WTC11 (cell line): ENCODE data around the gene TMEM225. TPM values are rescaled to one million over a fixed set of nuclear protein-coding genes. Genes with fewer than 3 reads are reported as not detected.

Experiments
- ATAC-seq: fragments of 200-7000 bp; cut with Tn5 transposase; 2 replicates; pipeline ENCODE4 v1.10.0; 2021; ENCODE audit warnings: mild to moderate bottlenecking, moderate library complexity
- CTCF ChIA-PET: fragments of 300-600 bp; sonication (Branson Sonifier 250); formaldehyde crosslinking; loops from one replicate; lab custom pipeline; 2021; ENCODE audit warnings: antibody characterized with exemption; lab: Charles Lee
- POLR2A ChIA-PET: fragments of 350-600 bp; sonication (Branson Sonifier 250); formaldehyde crosslinking; loops from one replicate; lab custom pipeline; 2021; ENCODE audit warnings: antibody characterized with exemption; lab: Charles Lee
- DNase-seq: peaks from one replicate; pipeline ENCODE4 v3.0.0; 2021; ENCODE audit warnings: low spot score
- H3K27ac Mint-ChIP-seq: 2 replicates; pipeline ENCODE4 v1.8.0; 2021; ENCODE audit warnings: mixed read lengths
- H3K27me3 Mint-ChIP-seq: 2 replicates; pipeline ENCODE4 v1.8.0; 2021; ENCODE audit warnings: low read depth, mild to moderate bottlenecking, moderate library complexity, mixed read lengths
- H3K36me3 Mint-ChIP-seq: 2 replicates; pipeline ENCODE4 v1.8.0; 2021; ENCODE audit warnings: mixed read lengths
- H3K4me1 Mint-ChIP-seq: 2 replicates; pipeline ENCODE4 v1.8.0; 2022; ENCODE audit warnings: mixed read lengths
- H3K4me3 Mint-ChIP-seq: 2 replicates; pipeline ENCODE4 v1.8.0; 2021; ENCODE audit warnings: mild to moderate bottlenecking, moderate library complexity, mixed read lengths
- H3K9me3 Mint-ChIP-seq: 2 replicates; pipeline ENCODE4 v1.8.0; 2021; ENCODE audit warnings: mixed read lengths
- GRHL2 ChIP-seq: fragments of 250-450 bp; sonication (Bioruptor Pico); IDR thresholded peaks from 2 replicates; pipeline ENCODE4 v1.8.0; 2022; ENCODE audit warnings: mild to moderate bottlenecking, moderate library complexity; ENCODE audit not compliant: insufficient replicate concordance, severe bottlenecking
- KAT7 ChIP-seq: sonication (generic); formaldehyde crosslinking; IDR thresholded peaks from 2 replicates; pipeline ENCODE4 v1.8.1; 2023; ENCODE audit warnings: missing genetic modification reagents, mild to moderate bottlenecking, borderline replicate concordance
- NR2C2 ChIP-seq: sonication (generic); formaldehyde crosslinking; IDR thresholded peaks from 2 replicates; pipeline ENCODE4 v1.8.0; 2022; ENCODE audit warnings: mild to moderate bottlenecking, missing genetic modification reagents
- RELA ChIP-seq: sonication (generic); formaldehyde crosslinking; IDR thresholded peaks from 2 replicates; pipeline ENCODE4 v1.8.1; 2022; ENCODE audit warnings: missing genetic modification reagents, mild to moderate bottlenecking, borderline replicate concordance
- SMAD4 ChIP-seq: sonication (generic); formaldehyde crosslinking; IDR thresholded peaks from 2 replicates; pipeline ENCODE4 v1.8.0; 2022; ENCODE audit warnings: mild to moderate bottlenecking, missing genetic modification reagents
- SP1 ChIP-seq: sonication (generic); formaldehyde crosslinking; conservative IDR thresholded peaks from 2 replicates; pipeline ENCODE4 v1.8.1; 2022; ENCODE audit warnings: missing genetic modification reagents
- ZNF219 ChIP-seq: sonication (generic); formaldehyde crosslinking; IDR thresholded peaks from 2 replicates; pipeline ENCODE4 v1.8.0; 2023; ENCODE audit warnings: missing genetic modification reagents, mild to moderate bottlenecking, borderline replicate concordance
- ZNF232 ChIP-seq: sonication (generic); formaldehyde crosslinking; IDR thresholded peaks from 2 replicates; pipeline ENCODE4 v1.8.0; 2022; ENCODE audit warnings: mild to moderate bottlenecking, missing genetic modification reagents
- ZNF263 ChIP-seq: sonication (generic); formaldehyde crosslinking; IDR thresholded peaks from 2 replicates; pipeline ENCODE4 v1.8.1; 2022; ENCODE audit warnings: low read depth, mild to moderate bottlenecking, moderate library complexity, missing genetic modification reagents
- ZNF396 ChIP-seq: fragments of 250-450 bp; sonication (Bioruptor Pico); IDR thresholded peaks from 2 replicates; pipeline ENCODE4 v1.8.0; 2021; ENCODE audit warnings: mild to moderate bottlenecking, moderate library complexity, borderline replicate concordance
- total RNA-seq: library from RNA; stranded (reverse); gene quantifications from 3 replicates; pipeline ENCODE4 v1.2.3, GENCODE V29; 2021
- TF ChIP-seq, protein P1 (sequence below): fragments of 250-450 bp; sonication (Bioruptor Pico); IDR thresholded peaks from 2 replicates; pipeline ENCODE4 v1.9.0; 2021; ENCODE audit warnings: mild to moderate bottlenecking
- TF ChIP-seq, protein P2 (sequence below): fragments of 250-450 bp; sonication (Bioruptor Pico); IDR thresholded peaks from 2 replicates; pipeline ENCODE4 v1.9.0; 2021; ENCODE audit warnings: mild to moderate bottlenecking, borderline replicate concordance
- TF ChIP-seq, protein P3 (sequence below): sonication (generic); formaldehyde crosslinking; IDR thresholded peaks from 2 replicates; pipeline ENCODE4 v1.8.0; 2023; ENCODE audit warnings: missing genetic modification reagents, mild to moderate bottlenecking, borderline replicate concordance
- TF ChIP-seq, protein P4 (sequence below): sonication (generic); formaldehyde crosslinking; conservative IDR thresholded peaks from 2 replicates; pipeline ENCODE4 v1.8.1; 2022; ENCODE audit warnings: mild to moderate bottlenecking, missing genetic modification reagents

The TMEM225 gene
- total RNA-seq, 1 experiment from 2014 or later = not detected

DNA sequence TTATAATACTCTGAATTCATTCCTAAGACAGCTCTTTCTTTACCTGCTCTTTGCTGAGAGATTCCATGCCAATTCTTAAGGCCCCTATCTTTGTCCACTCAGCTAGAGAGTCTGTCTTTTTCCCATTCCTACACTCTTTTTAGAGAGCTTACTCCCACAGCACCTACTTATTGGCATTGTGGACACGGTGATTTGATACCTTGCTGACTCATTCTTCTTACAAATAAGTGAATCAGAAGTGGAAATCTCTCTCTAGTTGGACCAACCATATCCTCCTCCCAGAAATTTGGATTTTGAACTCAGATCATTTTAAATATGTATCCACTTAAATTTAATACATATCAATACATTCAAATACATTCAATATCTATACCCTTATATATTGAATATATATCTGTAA lies 46.8 kb downstream of the TMEM225 start:
- no peak overlapping the region for H3K27ac Mint-ChIP-seq
- no peaks in the 10 kb centered on the region for H3K36me3 Mint-ChIP-seq
- DNase-seq (no peak), ATAC-seq (no peak)
- ChIA-PET POLR2A (no interaction called here), CTCF (interaction anchor here (1.2 kb wide), 1 partner anchor 63 kb away, joined by 3 read pairs; no protein-coding TSS in a partner anchor)
- no peak overlapping the region for H3K4me3 Mint-ChIP-seq
- H3K4me1 Mint-ChIP-seq = peaks cover 8% of the 10 kb centered on the region; the same call in 1 of the 2 replicates
- H3K9me3 Mint-ChIP-seq = 0 out of 2 replicates have a peak, but pooled peaks cover 4% of the 10 kb centered on the region
- H3K27me3 Mint-ChIP-seq = no peaks in the 10 kb centered on the region
- TF ChIP-seq ZNF232 (CRISPR knock-in tag) = no peak
- TF ChIP-seq, protein P1, sequence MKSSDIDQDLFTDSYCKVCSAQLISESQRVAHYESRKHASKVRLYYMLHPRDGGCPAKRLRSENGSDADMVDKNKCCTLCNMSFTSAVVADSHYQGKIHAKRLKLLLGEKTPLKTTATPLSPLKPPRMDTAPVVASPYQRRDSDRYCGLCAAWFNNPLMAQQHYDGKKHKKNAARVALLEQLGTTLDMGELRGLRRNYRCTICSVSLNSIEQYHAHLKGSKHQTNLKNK = no peak

DNA sequence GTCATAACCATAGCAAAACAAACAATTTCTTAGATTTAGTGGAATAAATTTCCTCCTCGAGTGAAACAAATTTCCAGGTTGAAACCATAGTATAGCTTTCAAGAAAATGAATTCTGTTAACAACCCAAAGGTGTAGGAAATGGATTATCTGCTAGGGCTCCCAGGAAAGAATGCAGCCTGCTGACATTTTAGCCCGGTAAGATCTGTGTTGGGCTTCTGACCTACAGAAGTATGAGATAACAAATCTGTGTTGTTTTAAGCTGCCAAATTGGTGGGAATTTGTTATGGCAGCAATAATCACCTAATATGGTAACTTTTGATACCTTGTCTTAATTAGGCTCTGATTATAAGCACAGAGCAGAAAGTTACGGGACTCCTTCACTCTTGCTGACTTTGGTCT lies 47.3 kb downstream of the TMEM225 start:
- DNase-seq = no peak
- TF ChIP-seq ZNF219 = no peak
- no peak for TF ChIP-seq NR2C2
- TF ChIP-seq RELA (CRISPR knock-in tag) = no peak
- TF ChIP-seq, protein P2, sequence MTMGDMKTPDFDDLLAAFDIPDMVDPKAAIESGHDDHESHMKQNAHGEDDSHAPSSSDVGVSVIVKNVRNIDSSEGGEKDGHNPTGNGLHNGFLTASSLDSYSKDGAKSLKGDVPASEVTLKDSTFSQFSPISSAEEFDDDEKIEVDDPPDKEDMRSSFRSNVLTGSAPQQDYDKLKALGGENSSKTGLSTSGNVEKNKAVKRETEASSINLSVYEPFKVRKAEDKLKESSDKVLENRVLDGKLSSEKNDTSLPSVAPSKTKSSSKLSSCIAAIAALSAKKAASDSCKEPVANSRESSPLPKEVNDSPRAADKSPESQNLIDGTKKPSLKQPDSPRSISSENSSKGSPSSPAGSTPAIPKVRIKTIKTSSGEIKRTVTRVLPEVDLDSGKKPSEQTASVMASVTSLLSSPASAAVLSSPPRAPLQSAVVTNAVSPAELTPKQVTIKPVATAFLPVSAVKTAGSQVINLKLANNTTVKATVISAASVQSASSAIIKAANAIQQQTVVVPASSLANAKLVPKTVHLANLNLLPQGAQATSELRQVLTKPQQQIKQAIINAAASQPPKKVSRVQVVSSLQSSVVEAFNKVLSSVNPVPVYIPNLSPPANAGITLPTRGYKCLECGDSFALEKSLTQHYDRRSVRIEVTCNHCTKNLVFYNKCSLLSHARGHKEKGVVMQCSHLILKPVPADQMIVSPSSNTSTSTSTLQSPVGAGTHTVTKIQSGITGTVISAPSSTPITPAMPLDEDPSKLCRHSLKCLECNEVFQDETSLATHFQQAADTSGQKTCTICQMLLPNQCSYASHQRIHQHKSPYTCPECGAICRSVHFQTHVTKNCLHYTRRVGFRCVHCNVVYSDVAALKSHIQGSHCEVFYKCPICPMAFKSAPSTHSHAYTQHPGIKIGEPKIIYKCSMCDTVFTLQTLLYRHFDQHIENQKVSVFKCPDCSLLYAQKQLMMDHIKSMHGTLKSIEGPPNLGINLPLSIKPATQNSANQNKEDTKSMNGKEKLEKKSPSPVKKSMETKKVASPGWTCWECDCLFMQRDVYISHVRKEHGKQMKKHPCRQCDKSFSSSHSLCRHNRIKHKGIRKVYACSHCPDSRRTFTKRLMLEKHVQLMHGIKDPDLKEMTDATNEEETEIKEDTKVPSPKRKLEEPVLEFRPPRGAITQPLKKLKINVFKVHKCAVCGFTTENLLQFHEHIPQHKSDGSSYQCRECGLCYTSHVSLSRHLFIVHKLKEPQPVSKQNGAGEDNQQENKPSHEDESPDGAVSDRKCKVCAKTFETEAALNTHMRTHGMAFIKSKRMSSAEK = no peak
- no peak for TF ChIP-seq SP1 (CRISPR knock-in tag)
- TF ChIP-seq, protein P3, sequence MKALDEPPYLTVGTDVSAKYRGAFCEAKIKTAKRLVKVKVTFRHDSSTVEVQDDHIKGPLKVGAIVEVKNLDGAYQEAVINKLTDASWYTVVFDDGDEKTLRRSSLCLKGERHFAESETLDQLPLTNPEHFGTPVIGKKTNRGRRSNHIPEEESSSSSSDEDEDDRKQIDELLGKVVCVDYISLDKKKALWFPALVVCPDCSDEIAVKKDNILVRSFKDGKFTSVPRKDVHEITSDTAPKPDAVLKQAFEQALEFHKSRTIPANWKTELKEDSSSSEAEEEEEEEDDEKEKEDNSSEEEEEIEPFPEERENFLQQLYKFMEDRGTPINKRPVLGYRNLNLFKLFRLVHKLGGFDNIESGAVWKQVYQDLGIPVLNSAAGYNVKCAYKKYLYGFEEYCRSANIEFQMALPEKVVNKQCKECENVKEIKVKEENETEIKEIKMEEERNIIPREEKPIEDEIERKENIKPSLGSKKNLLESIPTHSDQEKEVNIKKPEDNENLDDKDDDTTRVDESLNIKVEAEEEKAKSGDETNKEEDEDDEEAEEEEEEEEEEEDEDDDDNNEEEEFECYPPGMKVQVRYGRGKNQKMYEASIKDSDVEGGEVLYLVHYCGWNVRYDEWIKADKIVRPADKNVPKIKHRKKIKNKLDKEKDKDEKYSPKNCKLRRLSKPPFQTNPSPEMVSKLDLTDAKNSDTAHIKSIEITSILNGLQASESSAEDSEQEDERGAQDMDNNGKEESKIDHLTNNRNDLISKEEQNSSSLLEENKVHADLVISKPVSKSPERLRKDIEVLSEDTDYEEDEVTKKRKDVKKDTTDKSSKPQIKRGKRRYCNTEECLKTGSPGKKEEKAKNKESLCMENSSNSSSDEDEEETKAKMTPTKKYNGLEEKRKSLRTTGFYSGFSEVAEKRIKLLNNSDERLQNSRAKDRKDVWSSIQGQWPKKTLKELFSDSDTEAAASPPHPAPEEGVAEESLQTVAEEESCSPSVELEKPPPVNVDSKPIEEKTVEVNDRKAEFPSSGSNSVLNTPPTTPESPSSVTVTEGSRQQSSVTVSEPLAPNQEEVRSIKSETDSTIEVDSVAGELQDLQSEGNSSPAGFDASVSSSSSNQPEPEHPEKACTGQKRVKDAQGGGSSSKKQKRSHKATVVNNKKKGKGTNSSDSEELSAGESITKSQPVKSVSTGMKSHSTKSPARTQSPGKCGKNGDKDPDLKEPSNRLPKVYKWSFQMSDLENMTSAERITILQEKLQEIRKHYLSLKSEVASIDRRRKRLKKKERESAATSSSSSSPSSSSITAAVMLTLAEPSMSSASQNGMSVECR (CRISPR knock-in tag) = no peak
- no peak for TF ChIP-seq ZNF263
- TF ChIP-seq, protein P1 = no peak
- no peak for TF ChIP-seq SMAD4
- no peak for TF ChIP-seq KAT7 (CRISPR knock-in tag)
- no peak for TF ChIP-seq ZNF396 (CRISPR knock-in tag)
- TF ChIP-seq GRHL2 = no peak
- TF ChIP-seq, protein P4, sequence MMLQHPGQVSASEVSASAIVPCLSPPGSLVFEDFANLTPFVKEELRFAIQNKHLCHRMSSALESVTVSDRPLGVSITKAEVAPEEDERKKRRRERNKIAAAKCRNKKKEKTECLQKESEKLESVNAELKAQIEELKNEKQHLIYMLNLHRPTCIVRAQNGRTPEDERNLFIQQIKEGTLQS (CRISPR knock-in tag) = no peak
- H3K36me3 Mint-ChIP-seq = no peaks in the 10 kb centered on the region
- 0 out of 2 replicates have a peak, but pooled peaks cover 4% of the 10 kb centered on the region for H3K9me3 Mint-ChIP-seq
- ATAC-seq = no peak
- H3K4me3 Mint-ChIP-seq = no peak overlapping the region
- CTCF ChIA-PET = interaction anchor here (1.2 kb wide), 1 partner anchor 63 kb away, joined by 3 read pairs; no protein-coding TSS in a partner anchor
- no peaks in the 10 kb centered on the region for H3K27me3 Mint-ChIP-seq
- H3K27ac Mint-ChIP-seq = no peak overlapping the region
- POLR2A ChIA-PET = no interaction called here
- H3K4me1 Mint-ChIP-seq = peaks cover 8% of the 10 kb centered on the region; the same call in 1 of the 2 replicates
